ENCODE measurements around the gene PGM2L1. TPM values are rescaled to one million over a fixed set of nuclear protein-coding genes. Genes with fewer than 3 reads are reported as not detected.
"Not testable (repeated sequence)": the region's sequence is repeated elsewhere in the genome, so short reads cannot be mapped to it uniquely, and the experiment has no call there.

The PGM2L1 gene
- total and polyA plus RNA-seq, 2 donors: 7.0 to 8.0 TPM

- Histone ChIP-seq H3K9me3 (ENCODE audit: control insufficient read depth in 2 of 2, insufficient read depth in 1 of 2, low read length in 1 of 2) (no peaks in the 10 kb centered on the region), H3K4me3 (ENCODE audit: low read length in 2 of 2) (no peak overlapping the region), H3K36me3 (ENCODE audit: control insufficient read depth in 2 of 2, insufficient read depth in 2 of 2, low read length in 1 of 2) (no peaks in the 10 kb centered on the region), H3K27ac (ENCODE audit: low read depth in 1 of 2, low read length in 1 of 2) (no peak overlapping the region), H3K27me3 (ENCODE audit: control insufficient read depth in 2 of 2, insufficient read depth in 1 of 2, low read length in 1 of 2) (no peaks in the 10 kb centered on the region), H3K4me1 (ENCODE audit: control insufficient read depth in 2 of 2, insufficient read depth in 2 of 2, low read length in 2 of 2) (no peaks in the 10 kb centered on the region)
- 98% methylated on average over 1 of the region's 1 CpG for WGBS
- DNase-seq (ENCODE audit: low read depth in 6 of 9, low spot score in 9 of 9): no peak
These were observed 39.3 kb upstream of the PGM2L1 start for GRCh38 chr11:74437441-74438042.

GRCh38 chr11:74434528-74434927 is 36.3 kb upstream of the PGM2L1 start:
- no peaks in the 10 kb centered on the region for H3K27me3 ChIP-seq (ENCODE audit: control insufficient read depth in 2 of 2, insufficient read depth in 1 of 2, low read length in 1 of 2)
- no peak overlapping the region for H3K4me3 ChIP-seq (ENCODE audit: low read length in 2 of 2)
- no peak for DNase-seq (ENCODE audit: low read depth in 6 of 9, low spot score in 9 of 9)
- H3K4me1 ChIP-seq (ENCODE audit: control insufficient read depth in 2 of 2, insufficient read depth in 2 of 2, low read length in 2 of 2): no peaks in the 10 kb centered on the region
- H3K9me3 ChIP-seq (ENCODE audit: control insufficient read depth in 2 of 2, insufficient read depth in 1 of 2, low read length in 1 of 2): no peaks in the 10 kb centered on the region
- WGBS: 63% methylated on average over 7 of the region's 7 CpGs
- no peaks in the 10 kb centered on the region for H3K36me3 ChIP-seq (ENCODE audit: control insufficient read depth in 2 of 2, insufficient read depth in 2 of 2, low read length in 1 of 2)
- H3K27ac ChIP-seq (ENCODE audit: low read depth in 1 of 2, low read length in 1 of 2): no peak overlapping the region

DNA sequence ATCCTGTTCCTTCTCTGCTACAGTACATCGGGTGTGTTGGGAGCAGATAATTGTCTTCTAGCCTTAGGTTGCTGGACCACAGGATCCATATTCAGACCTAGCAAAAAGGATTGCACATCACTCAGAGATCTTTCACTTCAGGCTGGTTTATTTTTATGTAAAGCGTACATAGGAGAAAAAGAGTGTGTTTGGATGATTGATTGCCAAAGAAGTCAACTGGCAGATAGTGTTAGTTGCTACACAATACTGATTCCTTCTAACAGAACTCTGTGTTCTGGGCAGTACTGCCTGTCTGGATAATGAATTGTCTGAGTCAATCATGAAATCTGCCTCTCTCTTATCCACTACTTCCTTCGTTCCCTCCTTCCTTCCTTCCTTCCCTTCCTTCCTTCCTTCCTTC is 31.0 kb upstream of the PGM2L1 start:
- WGBS: 85% methylated on average over 3 of the region's 3 CpGs

DNA sequence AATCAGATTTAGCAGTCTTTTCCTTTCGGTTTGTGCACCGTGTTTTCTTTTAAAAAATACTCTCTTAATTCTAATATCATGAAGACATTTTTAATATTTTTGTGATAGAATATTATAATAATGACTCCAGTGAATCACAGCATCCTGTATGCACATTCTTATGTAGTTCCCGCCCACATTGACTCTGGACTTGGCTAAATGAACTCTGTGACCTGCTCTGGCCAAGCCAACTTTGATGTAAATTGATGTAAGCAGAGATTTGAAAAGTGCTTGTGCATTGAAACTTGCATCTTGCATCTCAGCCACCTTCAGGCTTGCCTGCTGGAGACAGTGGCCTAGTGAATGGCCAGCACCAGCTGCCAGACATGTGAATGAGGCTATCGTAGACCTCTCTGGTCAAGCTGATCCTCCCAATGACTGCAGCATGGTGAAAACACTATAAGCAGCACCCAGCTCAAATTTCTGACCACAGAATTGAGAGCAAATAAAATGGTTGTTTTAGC is 29.2 kb upstream of the PGM2L1 start:
- no peaks in the 10 kb centered on the region for H3K36me3 ChIP-seq (ENCODE audit: control insufficient read depth in 2 of 2, insufficient read depth in 2 of 2, low read length in 1 of 2)
- H3K27me3 ChIP-seq (ENCODE audit: control insufficient read depth in 2 of 2, insufficient read depth in 1 of 2, low read length in 1 of 2): no peaks in the 10 kb centered on the region
- H3K27ac ChIP-seq (ENCODE audit: low read depth in 1 of 2, low read length in 1 of 2): no peak overlapping the region
- no peaks in the 10 kb centered on the region for H3K4me1 ChIP-seq (ENCODE audit: control insufficient read depth in 2 of 2, insufficient read depth in 2 of 2, low read length in 2 of 2)
- H3K9me3 ChIP-seq (ENCODE audit: control insufficient read depth in 2 of 2, insufficient read depth in 1 of 2, low read length in 1 of 2): peaks cover 0 to 11% of the 10 kb centered on the region in 2 donors
- WGBS: 95% methylated on average over 4 of the region's 4 CpGs
- no peak overlapping the region for H3K4me3 ChIP-seq (ENCODE audit: low read length in 2 of 2)
- DNase-seq (ENCODE audit: low read depth in 6 of 9, low spot score in 9 of 9): no peak

More for the DNA sequence above, 31.0 kb upstream of the PGM2L1 start:
- DNase-seq (ENCODE audit: low read depth in 6 of 9, low spot score in 9 of 9): no peak
- Histone ChIP-seq H3K27ac (ENCODE audit: low read depth in 1 of 2, low read length in 1 of 2) (no peak overlapping the region), H3K36me3 (ENCODE audit: control insufficient read depth in 2 of 2, insufficient read depth in 2 of 2, low read length in 1 of 2) (no peaks in the 10 kb centered on the region), H3K27me3 (ENCODE audit: control insufficient read depth in 2 of 2, insufficient read depth in 1 of 2, low read length in 1 of 2) (no peaks in the 10 kb centered on the region), H3K4me3 (ENCODE audit: low read length in 2 of 2) (no peak overlapping the region), H3K9me3 (ENCODE audit: control insufficient read depth in 2 of 2, insufficient read depth in 1 of 2, low read length in 1 of 2) (peaks cover 0 to 11% of the 10 kb centered on the region in 2 donors), H3K4me1 (ENCODE audit: control insufficient read depth in 2 of 2, insufficient read depth in 2 of 2, low read length in 2 of 2) (no peaks in the 10 kb centered on the region)

GRCh38 chr11:74425100-74425499 is 26.9 kb upstream of the PGM2L1 start:
- Histone ChIP-seq H3K36me3 (ENCODE audit: control insufficient read depth in 2 of 2, insufficient read depth in 2 of 2, low read length in 1 of 2) (no peaks in the 10 kb centered on the region), H3K27me3 (ENCODE audit: control insufficient read depth in 2 of 2, insufficient read depth in 1 of 2, low read length in 1 of 2) (no peaks in the 10 kb centered on the region), H3K9me3 (ENCODE audit: control insufficient read depth in 2 of 2, insufficient read depth in 1 of 2, low read length in 1 of 2) (peaks cover 0 to 11% of the 10 kb centered on the region in 2 donors), H3K27ac (ENCODE audit: low read depth in 1 of 2, low read length in 1 of 2) (no peak overlapping the region), H3K4me3 (ENCODE audit: low read length in 2 of 2) (no peak overlapping the region), H3K4me1 (ENCODE audit: control insufficient read depth in 2 of 2, insufficient read depth in 2 of 2, low read length in 2 of 2) (no peaks in the 10 kb centered on the region)
- no peak for DNase-seq (ENCODE audit: low read depth in 6 of 9, low spot score in 9 of 9)

DNA sequence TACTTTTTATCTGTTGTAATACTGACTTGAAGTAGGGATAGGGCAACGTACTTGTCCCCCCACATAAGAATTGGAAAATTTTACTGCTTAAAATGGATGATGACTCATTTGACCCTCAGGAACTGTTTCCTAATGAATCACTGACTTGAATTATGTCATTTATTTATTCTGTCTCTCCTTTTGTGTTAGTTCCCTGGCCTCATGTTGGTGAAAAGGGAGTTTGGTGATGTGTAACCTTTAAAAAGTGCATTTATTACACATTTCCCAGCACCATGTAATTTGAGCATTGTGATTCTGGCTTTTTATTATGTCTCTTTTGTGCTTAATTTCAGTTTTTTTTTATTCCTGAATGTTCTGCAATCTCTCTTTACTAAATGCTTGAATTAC is 20.3 kb upstream of the PGM2L1 start:
- peaks cover 22 to 30% of the 10 kb centered on the region in 2 donors for H3K4me1 ChIP-seq (ENCODE audit: control insufficient read depth in 2 of 2, insufficient read depth in 2 of 2, low read length in 2 of 2)
- H3K36me3 ChIP-seq (ENCODE audit: control insufficient read depth in 2 of 2, insufficient read depth in 2 of 2, low read length in 1 of 2): no peaks in the 10 kb centered on the region
- H3K27ac ChIP-seq (ENCODE audit: low read depth in 1 of 2, low read length in 1 of 2): peak overlapping the region in 1 of 2 donors; percentile 86
- no peak for DNase-seq (ENCODE audit: low read depth in 6 of 9, low spot score in 9 of 9)
- H3K9me3 ChIP-seq (ENCODE audit: control insufficient read depth in 2 of 2, insufficient read depth in 1 of 2, low read length in 1 of 2): no peaks in the 10 kb centered on the region
- H3K27me3 ChIP-seq (ENCODE audit: control insufficient read depth in 2 of 2, insufficient read depth in 1 of 2, low read length in 1 of 2): no peaks in the 10 kb centered on the region
- no peak overlapping the region for H3K4me3 ChIP-seq (ENCODE audit: low read length in 2 of 2)
- 86% methylated on average over 1 of the region's 1 CpG for WGBS

DNA sequence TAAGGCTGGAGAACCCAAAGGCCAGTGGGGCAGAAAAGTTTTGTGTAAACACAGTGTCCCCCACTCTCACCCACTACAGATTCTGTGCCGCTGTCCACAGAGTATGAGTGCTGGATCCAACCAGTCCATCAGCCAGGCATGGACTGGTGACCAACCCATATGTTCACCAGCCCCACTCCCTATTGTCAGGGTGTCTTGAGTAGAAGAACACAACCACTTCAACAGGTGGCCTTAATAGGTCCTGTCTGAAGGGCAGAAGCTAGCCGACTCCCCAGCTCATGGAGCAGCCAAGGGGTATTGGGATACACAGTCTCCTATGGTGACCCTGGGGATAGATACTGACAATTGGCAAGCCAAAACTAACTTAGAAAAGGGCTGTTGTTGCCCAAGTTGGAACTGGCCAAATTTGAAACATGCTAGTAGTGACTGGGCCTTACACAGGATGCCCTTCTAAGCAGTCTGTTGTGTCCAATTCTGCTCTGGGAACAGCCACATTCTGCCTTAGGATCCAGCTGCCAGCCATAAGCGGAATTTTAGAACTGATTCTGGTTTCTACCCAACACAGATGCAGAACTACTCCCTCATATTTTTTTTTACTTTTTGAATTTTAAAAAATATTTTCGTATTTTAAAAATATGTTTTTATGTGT is 19.8 kb upstream of the PGM2L1 start:
- H3K4me3 ChIP-seq (ENCODE audit: low read length in 2 of 2): no peak overlapping the region
- peak overlapping the region; percentile 1 to 86 for H3K27ac ChIP-seq (ENCODE audit: low read depth in 1 of 2, low read length in 1 of 2)
- peaks cover 23 to 35% of the 10 kb centered on the region in 2 donors for H3K4me1 ChIP-seq (ENCODE audit: control insufficient read depth in 2 of 2, insufficient read depth in 2 of 2, low read length in 2 of 2)
- peak in 1 of 9 donors; percentile 8 for DNase-seq (ENCODE audit: low read depth in 6 of 9, low spot score in 9 of 9)
- H3K9me3 ChIP-seq (ENCODE audit: control insufficient read depth in 2 of 2, insufficient read depth in 1 of 2, low read length in 1 of 2): no peaks in the 10 kb centered on the region
- no peaks in the 10 kb centered on the region for H3K27me3 ChIP-seq (ENCODE audit: control insufficient read depth in 2 of 2, insufficient read depth in 1 of 2, low read length in 1 of 2)
- H3K36me3 ChIP-seq (ENCODE audit: control insufficient read depth in 2 of 2, insufficient read depth in 2 of 2, low read length in 1 of 2): no peaks in the 10 kb centered on the region
- WGBS: 97% methylated on average over 4 of the region's 4 CpGs

- Histone ChIP-seq H3K27me3 (ENCODE audit: control insufficient read depth in 2 of 2, insufficient read depth in 1 of 2, low read length in 1 of 2) (no peaks in the 10 kb centered on the region), H3K27ac (ENCODE audit: low read depth in 1 of 2, low read length in 1 of 2) (peak overlapping the region; percentile 1 to 86), H3K4me3 (ENCODE audit: low read length in 2 of 2) (no peak overlapping the region), H3K36me3 (ENCODE audit: control insufficient read depth in 2 of 2, insufficient read depth in 2 of 2, low read length in 1 of 2) (no peaks in the 10 kb centered on the region), H3K9me3 (ENCODE audit: control insufficient read depth in 2 of 2, insufficient read depth in 1 of 2, low read length in 1 of 2) (no peaks in the 10 kb centered on the region), H3K4me1 (ENCODE audit: control insufficient read depth in 2 of 2, insufficient read depth in 2 of 2, low read length in 2 of 2) (peaks cover 26 to 38% of the 10 kb centered on the region in 2 donors)
- 1% methylated on average over 1 of the region's 1 CpG for WGBS
- peak; percentile 19 to 88 (median 56) for DNase-seq (ENCODE audit: low read depth in 6 of 9, low spot score in 9 of 9)
These were observed 19.2 kb upstream of the PGM2L1 start for GRCh38 chr11:74417379-74417804.

- not testable (repeated sequence) for H3K36me3 ChIP-seq (ENCODE audit: control insufficient read depth in 2 of 2, insufficient read depth in 2 of 2, low read length in 1 of 2); H3K9me3 ChIP-seq (ENCODE audit: control insufficient read depth in 2 of 2, insufficient read depth in 1 of 2, low read length in 1 of 2); H3K4me3 ChIP-seq (ENCODE audit: low read length in 2 of 2); DNase-seq (ENCODE audit: low read depth in 6 of 9, low spot score in 9 of 9); H3K27me3 ChIP-seq (ENCODE audit: control insufficient read depth in 2 of 2, insufficient read depth in 1 of 2, low read length in 1 of 2)
- Histone ChIP-seq H3K27ac (ENCODE audit: low read depth in 1 of 2, low read length in 1 of 2) (peak overlapping the region; percentile 60 to 86), H3K4me1 (ENCODE audit: control insufficient read depth in 2 of 2, insufficient read depth in 2 of 2, low read length in 2 of 2) (peaks cover 26 to 38% of the 10 kb centered on the region in 2 donors)
- 59% methylated on average over 1 of the region's 1 CpG for WGBS
These were observed 18.7 kb upstream of the PGM2L1 start for GRCh38 chr11:74416974-74417373.
